GM04504 (cell line): Measurements from ENCODE around the gene CMSS1.
"Not testable (repeated sequence)": the region's sequence is repeated elsewhere in the genome, so short reads cannot be mapped to it uniquely, and the experiment has no call there.

ENCODE experiments used
- DNase-seq: peaks from one replicate; pipeline ENCODE4 v3.0.0-alpha.2; 2012; ENCODE audit warnings: low read depth

CMSS1 gene

DNA sequence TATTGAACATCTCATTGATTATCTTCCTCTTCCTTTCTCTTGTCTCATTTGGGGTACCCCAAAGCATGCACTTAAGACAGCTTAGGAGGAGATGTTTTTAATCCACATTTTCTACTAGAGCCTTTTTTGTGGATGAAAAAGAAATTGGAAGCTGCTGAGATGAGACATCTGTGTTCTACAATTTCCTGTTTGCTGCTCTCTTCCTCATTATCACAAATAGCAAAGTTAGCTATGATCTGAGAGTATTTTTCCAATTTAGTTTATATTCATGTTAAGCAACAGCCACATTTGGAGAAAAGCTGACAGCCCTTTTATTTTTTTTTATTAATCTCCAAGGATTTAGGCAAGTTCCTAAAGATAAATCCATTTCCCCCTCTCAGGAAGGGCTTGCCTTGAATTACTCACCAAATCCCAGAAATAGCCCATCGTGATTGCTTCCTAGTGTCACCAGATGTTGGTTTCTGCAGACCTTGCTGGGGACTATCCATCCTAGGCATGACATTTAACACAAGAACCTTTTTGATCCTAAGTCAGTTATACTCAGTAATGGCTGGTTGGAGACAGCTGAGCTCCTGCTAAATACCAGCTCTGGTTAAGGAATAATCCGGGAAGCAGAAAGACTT lies 367.4 kb downstream of the CMSS1 start:
- peak; percentile 30 for DNase-seq

DNA sequence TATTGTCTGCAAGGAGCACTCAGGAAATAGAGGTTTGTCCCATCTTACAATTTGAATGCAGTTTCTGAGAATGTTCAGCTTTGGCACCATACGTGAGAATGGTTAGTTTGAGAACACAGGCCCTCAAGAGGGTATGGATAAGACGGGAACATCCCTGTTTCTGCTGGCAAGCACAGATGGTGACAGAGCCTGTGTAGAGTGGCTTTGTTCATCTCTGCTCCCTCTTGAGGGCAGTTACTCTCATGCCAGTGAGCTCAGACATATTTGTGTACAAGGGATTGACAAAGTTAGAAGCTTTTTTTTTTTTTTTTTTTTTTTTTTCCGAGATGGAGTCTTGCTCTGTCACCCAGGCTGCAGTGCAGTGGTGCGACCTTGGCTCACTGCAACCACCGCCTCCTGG lies 368.2 kb downstream of the CMSS1 start:
- no peak for DNase-seq

DNA sequence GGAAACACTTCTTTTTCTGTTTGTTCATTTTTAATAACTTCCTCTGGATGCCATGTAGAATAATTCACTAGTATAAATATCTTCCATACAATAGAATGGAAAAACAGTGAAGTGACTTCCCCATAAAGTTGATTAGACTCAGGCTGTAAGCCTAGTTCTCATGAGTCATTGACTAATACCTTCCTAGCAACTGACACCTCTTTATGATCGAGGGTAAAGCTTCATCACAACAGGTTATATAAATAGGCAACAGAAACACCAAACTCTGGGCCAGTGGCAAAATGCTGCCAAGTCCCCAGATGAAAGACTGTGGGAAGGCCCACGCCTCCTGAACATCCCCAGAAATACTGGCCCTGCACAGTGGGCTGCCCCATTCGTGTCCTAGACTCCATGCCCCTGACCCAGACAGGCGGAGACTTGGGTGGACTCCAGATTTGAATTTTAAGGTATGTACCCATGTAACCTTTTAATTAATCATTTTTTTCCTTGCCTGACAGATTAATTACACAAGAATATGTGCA lies 371.8 kb downstream of the CMSS1 start:
- no peak for DNase-seq

DNA sequence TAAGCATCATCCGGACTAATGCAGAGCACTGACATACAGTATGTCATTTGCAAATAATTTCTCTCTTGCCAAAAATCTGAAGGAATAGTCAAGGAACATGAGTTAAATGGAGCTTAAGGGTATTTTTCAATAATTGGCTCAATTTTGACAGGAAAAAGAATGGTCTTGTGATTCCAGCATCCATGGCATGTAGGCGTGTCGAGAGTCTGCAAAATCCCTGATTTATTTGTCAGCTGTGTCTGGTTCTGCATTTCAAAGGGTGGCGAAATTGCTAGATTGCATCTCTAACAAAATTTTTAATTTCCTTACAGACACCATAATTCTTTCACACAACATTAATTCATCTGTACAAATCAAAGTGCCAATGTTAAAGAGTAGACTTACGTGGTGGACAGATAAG lies 377.7 kb downstream of the CMSS1 start:
- no peak for DNase-seq

DNA sequence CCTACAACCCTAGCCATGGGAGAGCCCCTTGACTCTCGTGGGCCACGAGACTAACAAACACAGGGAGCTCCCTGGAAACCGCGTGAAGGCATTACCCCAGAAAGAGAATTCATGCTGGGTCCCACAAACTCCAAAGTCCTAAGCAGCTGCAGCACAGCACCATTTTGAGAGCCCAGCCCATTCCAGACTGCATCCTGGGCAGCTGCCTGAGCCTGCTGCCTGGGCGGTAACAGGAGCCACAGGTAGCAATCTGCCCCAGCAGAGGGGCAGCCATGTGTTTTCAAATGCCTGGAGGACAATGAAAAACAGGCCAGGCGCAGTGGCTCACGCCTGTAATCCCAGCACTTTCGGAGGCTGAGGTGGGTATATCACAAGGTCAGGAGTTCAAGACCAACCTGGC lies 380.2 kb downstream of the CMSS1 start:
- DNase-seq, result no peak

DNA sequence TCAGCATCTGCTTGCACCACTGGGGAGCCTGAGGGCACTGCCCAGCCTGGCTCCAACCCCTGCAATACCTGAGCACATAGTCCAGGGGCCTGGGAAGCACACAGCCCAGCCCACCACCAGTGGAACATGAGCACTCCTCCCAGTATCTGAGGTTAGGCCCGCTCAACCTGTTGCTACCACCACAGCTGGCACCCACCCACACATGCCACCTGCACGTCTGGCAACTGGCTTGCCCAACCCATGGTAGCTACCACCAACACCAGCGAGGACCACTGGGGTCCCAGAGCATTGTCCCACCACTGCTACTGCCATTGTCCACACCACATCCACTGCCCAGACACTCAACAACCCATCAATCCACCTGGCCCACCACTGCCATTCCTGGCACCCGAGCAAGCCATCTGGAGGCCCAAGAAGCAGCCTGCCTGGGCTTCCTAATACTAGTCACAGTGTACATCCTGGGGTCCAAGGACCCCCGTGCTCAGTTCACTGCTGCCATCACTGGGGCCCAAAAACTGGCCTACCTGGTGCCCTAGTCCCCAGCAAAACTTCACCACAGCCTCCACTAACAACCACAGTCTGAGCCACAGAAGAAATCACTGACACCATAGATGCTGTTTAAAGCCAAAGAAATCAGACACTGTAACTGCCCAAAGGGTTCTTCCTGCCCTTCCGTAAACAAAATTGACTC lies 381.1 kb downstream of the CMSS1 start:
- no peak for DNase-seq

DNA sequence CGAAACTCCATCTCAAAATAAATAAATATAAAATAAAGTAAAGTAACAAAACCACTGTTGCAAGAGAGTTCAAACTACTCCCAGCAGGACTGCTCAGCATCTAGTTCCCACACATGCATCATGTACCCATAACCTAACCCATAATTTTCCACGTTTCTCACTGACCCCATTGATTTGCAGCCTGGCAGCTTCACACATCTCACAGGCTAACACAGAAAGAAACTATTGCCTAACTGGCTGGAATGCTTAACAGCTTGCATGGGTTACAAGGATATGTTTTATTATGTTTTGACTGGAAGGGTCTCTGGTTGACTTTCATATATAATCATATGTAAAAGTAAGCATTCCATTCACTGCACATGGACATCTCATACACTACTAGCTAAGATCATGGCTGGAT lies 387.5 kb downstream of the CMSS1 start:
- no peak for DNase-seq

DNA sequence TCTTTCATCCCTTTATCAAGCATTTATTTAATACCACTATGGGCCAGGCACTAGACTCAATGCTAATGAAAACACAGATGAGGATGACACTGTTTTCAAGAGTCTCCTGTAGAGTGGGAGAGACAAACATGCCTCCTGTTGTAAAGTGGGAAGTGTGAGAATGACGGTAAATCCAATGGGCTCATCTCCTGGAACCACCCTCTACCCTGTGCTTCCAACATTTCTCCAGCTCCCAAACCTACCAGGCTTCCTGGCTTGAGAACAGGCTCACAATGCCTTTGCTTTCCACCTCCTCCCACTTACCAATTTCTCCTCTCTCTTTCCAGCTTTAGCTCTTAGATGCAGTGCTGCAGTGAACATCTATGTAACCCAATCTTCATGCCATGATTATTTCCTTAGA lies 389.0 kb downstream of the CMSS1 start:
- DNase-seq, result no peak

DNA sequence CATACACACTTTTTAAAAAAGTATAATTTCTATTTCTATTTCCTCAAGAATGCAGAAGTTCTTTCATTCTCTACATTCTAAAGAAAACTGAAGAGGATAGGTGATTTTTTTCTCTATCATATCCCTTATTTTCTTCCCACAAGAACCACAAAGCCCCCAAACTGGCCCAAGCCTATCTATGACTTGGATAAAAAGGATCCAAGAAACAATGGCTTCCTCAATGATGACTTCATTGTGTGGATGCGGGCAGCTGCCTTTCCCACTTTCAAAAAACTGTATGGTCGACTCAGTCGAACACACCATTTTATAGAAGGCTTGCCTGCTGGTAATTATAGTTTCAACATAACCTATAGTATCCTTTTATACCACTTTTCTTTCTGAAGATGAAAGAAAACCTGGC lies 390.2 kb downstream of the CMSS1 start:
- no peak for DNase-seq

DNA sequence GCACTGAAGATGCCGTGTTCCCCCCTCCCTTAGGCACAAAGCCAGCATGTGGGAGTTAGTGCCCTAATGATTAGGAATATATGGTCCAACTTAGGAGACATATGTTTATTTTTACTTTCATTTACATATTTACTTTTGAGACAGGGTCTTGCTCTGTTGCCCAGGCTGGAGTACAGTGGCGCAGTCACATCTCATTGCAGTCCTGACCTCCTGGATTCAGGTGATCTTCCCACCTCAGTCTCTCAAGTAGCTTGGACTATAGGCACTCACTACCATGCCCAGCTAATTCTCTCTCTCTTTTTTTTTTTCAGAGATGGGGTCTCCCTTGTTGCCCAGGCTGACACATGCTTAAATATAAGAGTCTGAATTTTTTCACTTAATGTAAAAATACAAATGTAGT lies 391.5 kb downstream of the CMSS1 start:
- DNase-seq, result no peak

DNA sequence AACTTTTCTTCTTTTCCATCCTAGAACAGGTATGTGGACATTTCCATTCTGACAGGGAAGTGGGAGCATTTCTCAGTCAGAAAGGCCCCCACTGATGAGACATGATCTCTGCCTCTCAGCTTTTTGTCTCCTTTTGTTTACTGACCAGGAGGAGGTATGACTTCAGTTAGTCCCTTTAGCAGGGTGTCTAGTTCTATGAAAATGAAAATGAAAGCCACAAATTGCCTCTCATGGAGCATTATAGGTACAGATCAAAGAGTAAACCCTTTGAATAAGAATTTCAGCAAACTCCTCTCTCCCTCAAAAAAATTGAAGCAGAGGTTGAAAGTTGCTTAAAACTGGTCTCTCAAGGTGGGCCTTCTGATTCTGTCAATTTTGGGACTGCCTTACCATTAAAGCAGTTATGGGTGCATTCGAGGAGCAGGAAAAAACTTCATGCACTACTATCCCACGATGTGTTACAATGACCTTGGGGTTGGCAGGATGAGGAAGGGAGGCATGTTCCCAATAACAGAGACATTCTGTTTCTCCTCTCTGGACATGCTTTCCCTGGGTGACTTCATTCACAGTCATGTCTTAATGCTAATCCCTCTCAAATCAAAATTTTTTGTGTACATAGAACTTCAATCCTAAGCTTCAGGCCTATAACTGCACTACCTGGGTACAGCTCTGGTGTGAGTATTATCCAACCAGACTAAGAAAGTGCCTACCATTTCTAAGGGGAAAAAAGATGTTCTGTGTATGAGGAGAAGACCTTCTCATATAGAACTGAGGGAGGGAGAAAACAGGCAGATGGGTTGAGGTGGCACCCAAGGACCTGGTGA lies 392.5 kb downstream of the CMSS1 start:
- DNase-seq, result no peak

DNA sequence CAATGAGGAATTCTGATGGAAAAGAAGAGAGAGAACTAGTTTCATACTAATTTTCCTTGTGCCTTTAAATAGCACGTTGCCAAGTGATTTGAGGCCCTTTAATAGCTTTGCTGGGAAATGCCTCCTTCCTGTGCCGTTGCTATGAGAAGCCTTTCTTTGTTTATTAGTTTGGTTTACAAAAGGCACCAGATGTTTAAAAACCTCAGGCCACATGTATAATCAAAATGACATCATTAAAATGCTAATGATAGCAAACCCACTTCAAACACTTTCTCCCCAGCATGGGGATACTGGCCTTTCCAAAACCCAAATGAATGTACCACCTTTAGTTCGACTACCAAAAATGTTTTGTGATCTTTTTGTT lies 393.1 kb downstream of the CMSS1 start:
- peak; percentile 85 for DNase-seq

DNA sequence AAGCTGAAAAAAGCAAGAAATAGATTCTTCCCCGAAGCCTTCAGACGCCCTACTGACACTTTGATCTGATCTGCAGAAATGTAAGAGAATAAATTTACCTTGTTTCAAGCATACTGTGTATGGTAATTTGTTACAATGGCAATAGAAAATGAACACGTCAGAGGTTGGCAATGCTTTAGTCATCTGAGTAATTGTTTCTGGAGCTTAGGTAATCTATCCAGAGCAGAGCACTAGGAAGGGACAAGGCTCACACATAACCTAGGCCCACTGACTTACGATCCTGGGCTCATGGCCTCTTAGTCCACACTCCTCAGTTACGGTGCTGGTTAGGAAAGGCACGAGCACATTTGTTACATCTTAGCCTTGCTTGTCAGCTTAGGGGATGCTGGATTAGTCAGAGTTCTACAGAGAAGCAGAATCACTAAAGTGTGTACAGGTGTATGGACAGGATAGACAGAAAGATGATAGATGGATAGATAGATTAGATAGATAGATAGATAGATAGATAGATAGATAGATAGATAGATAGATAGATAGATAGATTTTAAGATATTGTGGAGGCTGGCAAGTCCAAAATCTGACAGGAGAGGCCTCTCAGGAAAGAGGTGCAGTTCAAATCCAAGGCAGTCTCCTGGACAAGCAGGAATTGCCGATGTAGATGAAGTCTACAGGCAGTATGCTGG lies 396.4 kb downstream of the CMSS1 start:
- DNase-seq, result no peak

DNA sequence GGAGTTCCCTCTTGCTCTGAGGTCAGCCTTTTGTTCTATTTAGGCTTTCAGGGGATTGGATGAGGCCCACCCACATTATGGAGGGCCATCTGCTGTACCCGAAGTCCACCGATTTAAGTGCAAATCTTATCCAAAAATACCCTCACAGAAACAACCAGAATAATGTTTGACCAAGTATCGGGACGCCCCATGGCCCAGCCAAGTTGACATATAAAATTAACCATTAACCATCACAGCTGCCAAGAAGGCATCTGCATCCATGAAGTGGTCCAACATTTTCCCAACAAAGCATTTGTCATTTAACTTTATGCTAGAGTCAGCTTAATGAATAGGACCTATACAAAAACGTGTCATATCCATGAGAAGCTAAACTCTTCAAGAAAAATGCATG lies 396.9 kb downstream of the CMSS1 start:
- no peak for DNase-seq

DNA sequence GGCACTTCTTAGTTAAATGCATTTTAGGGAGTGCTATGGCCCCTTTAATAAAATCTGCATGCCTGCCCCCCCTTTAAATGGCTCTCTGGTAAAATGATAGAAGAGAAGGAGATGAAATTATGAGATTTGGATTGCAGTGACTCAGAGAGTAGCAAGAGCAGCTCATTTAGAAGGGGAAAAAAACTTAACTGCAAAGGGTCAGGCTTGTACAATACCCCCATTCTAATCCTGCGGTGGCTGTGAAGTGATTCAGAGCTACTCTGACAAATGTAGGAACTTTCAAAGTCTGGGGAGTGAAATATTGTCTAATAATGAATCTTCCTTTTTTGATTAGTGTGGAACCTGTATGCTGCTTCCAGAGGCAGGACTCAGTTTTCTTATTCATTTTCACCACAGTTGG lies 399.1 kb downstream of the CMSS1 start:
- no peak for DNase-seq

DNA sequence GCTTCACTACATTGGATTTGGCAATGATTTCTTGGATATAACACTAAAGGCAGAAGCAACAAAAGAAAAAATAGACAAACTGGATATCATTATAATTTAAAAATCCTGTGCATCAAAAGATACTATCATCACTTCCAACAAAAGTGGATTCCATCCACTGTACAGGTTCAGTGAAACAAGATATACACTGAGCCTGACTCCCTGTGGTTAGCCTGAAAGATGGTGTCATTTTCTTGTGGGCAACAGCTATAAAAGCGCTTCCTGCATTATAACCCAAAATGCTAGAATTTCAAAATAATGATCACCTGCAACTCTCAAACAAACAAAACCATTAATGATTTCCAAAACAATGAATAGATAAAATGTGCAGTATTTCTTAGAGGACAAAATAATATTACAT lies 403.5 kb downstream of the CMSS1 start:
- no peak for DNase-seq

DNA sequence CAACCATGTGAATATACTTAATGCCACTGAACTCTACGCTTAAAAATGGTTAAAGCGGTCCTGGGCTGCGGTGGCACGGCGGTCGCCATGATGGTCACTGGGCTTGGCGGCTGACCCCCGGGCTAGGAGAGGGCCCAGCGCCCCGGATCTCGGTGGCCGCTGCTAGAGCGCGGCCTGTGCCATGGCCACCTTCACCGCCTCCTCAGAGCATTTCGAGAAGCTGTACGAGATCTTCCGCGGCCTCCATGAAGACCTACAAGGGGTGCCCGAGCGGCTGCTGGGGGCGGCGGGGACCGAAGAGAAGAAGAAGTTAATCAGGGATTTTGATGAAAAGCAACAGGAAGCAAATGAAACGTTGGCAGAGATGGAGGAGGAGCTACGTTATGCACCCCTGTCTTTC lies 407.5 kb downstream of the CMSS1 start:
- DNase-seq, result no peak

DNA sequence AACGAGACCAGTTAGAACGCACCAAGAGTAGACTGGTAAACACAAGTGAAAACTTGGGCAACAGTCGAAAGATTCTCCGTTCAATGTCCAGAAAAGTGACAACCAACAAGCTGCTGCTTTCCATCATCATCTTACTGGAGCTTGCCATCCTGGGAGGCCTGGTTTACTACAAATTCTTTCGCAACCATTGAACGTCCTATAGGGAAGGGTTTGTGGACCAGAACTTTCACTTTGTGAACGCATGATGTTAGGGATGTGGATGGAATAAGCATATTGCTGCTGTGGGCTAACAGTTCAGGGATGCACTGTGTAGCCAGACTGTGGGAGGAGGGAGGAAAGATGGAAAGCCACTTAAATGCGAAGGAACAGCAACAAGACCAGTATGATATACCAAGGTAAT lies 408.2 kb downstream of the CMSS1 start:
- DNase-seq, result no peak

DNA sequence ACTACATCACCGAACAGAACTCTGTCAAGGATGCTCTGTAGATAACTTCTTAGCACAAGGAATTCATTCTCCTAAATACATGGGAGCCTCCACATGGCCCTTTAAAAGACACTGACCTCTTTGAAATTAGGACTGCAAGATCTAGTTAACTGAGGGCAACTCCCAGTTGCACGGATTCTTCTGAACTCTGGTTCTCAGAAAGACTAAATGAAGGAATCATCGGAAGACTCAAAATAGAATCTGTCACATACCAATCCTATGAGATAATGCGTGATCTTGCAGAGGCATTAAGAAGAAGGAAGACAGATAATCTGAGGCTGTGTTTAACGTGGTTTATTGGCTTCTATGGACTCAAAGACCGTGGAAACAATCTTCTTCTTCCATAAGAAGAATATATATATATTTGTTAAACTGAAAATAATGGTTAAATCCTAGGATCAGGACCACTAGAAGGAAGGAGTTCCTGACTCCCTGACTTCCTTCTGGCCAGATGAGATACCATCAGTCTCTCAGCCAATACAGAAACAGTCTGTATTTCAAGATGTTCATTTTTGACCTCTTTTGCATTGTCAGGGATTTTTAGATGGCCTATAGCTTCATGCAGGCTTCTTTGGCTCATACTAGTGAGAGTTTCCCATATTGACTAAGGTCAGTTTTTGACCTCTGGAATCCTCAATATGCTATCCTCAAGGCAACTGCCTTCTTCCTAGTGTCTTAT lies 409.2 kb downstream of the CMSS1 start:
- peak; percentile 52 for DNase-seq

DNA sequence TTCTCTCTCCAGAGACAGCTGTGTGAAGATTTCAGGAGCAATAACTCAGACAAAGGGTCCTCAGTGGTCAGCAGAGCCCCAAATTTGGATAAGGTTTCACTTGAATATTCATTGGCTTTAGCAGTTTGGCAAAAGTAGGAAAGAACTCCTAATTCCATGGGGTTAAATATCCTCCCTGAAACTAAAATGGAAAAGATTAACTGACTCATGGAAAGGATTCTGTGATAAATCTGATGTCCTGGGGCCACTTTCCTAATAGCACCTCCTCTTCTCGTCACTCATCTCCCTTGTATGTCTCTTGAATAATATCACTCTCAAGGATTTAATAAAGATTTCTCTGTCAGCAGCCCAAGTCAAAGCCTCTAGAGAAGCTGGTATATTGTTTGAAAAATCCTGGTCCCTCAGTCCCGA lies 409.9 kb downstream of the CMSS1 start:
- no peak for DNase-seq

DNA sequence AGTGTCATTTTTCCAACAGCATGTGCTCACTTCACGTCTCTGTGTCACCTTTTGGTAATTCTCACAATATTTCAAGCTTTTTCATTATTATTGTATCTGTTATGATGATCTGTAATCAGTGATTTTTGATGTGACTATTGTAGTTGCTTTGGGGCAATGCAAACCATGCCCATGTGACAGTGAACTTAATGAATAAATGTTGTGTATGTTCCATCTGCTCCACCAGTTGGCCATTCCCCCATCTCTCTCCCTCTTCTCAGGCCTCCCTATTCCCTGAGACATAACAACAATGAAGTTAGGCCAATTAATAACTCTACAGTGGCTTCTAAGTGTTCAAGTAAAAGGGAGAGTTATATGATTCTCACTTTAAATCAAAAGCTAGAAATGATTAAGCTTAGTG lies 410.6 kb downstream of the CMSS1 start:
- no peak for DNase-seq

DNA sequence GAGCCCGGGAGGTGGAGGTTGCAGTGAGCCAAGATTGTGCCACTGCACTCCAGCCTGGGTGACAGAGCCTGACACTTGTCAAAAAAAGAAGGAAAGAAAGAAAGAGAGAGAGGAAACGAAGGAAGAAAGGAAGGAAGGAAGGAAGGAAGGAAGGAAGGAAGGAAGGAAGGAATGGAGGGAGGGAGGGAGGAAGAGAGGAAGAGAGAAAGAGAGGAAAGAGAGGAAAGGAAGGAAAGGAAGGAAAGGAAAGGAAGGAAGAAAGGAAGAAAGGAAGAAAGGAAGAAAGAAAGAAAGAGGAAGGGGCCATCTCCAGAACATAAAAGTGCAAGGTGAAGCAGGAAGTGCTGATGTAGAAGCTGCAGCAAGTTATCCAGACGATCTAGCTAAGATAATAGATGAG lies 411.5 kb downstream of the CMSS1 start:
- not testable (repeated sequence) for DNase-seq
